ENCODE data around the gene FRYL. TPM values are rescaled to one million over a fixed set of nuclear protein-coding genes. Genes with fewer than 3 reads are reported as not detected.

The FRYL gene
- total and polyA plus RNA-seq, 2 of the 8 experiments (the other 6 are each of a cell fraction or from before 2014, with no cell fraction given) = 8.0 to 36.5 TPM

DNA sequence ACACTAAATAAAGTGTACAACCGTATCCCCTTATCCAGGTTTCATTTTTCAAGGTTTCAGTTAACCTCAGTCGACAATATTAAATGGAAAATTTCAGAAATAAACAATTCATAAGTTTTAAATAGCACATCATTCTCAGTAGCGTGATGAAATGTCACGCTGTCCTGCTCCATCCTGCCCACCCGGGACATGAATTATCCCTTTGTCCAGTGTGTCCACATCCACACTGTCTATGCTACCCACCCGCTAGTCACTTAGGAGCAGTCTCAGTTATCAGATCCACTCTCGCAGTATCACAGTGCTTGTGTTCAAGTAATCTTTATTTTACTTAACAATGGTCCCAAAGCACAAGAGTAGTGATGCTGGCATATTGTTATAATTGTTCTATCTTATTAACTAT, 54.7 kb downstream of the FRYL start (continued):
- TF ChIP-seq, protein P1, sequence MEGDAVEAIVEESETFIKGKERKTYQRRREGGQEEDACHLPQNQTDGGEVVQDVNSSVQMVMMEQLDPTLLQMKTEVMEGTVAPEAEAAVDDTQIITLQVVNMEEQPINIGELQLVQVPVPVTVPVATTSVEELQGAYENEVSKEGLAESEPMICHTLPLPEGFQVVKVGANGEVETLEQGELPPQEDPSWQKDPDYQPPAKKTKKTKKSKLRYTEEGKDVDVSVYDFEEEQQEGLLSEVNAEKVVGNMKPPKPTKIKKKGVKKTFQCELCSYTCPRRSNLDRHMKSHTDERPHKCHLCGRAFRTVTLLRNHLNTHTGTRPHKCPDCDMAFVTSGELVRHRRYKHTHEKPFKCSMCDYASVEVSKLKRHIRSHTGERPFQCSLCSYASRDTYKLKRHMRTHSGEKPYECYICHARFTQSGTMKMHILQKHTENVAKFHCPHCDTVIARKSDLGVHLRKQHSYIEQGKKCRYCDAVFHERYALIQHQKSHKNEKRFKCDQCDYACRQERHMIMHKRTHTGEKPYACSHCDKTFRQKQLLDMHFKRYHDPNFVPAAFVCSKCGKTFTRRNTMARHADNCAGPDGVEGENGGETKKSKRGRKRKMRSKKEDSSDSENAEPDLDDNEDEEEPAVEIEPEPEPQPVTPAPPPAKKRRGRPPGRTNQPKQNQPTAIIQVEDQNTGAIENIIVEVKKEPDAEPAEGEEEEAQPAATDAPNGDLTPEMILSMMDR (IDR thresholded peaks at IDR 0.05; ENCODE audit: control extremely low read depth in 1 of 3, insufficient read depth in 1 of 3, low read depth in 1 of 3, low read length in 3 of 3) = no peak
- TF ChIP-seq BCL11A (IDR thresholded peaks at IDR 0.05; ENCODE audit: low read depth in 2 of 2, low read length in 2 of 2) (no peak), CEBPB (IDR thresholded peaks at IDR 0.05; ENCODE audit: low read depth, low read length) (no peak), ZNF274 (IDR thresholded peaks at IDR 0.05; ENCODE audit: borderline replicate concordance, extremely low read depth, low read length) (no peak)
- TF ChIP-seq, protein P2, sequence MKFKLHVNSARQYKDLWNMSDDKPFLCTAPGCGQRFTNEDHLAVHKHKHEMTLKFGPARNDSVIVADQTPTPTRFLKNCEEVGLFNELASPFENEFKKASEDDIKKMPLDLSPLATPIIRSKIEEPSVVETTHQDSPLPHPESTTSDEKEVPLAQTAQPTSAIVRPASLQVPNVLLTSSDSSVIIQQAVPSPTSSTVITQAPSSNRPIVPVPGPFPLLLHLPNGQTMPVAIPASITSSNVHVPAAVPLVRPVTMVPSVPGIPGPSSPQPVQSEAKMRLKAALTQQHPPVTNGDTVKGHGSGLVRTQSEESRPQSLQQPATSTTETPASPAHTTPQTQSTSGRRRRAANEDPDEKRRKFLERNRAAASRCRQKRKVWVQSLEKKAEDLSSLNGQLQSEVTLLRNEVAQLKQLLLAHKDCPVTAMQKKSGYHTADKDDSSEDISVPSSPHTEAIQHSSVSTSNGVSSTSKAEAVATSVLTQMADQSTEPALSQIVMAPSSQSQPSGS (IDR thresholded peaks at IDR 0.05; ENCODE audit: low read length) = no peak

Data from H1 (cell line).